ENCODE data around the gene CENPO.
"Not testable (repeated sequence)": the region's sequence is repeated elsewhere in the genome, so short reads cannot be mapped to it uniquely, and the experiment has no call there.

CENPO gene

DNA sequence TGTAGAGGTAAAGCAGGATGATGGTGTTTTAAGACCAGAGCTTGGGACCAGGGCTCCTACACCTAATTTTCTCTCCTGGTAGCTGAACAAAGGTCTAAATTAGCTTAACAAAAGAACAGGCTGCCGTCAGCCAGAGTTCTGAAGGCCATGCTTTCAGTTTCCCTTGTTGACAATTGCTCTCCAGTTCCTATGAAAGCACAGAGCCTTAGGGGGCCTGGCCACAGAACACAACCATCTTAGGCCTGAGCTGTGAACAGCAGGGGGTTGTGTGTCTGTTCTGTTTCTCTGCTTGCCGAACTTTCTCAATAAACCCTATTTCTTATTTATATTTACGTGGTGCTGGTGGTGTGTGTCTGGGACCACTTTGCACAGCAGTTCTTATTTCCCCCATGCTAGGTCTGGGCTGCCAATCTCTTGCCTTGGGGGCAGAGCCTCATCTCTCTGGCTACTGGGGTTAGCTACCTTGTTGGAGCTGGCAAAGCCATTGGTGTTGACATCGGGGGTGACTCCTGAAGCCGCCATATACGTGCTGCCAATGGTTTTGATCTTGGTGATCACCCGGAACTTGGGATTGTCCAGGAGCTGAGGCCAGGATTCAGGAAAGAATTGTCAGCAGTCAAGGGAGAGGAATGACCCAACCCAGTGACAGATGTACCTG lies 29.0 kb downstream of the CENPO start:
- no peak overlapping the region for H3K4me3 ChIP-seq (ENCODE audit: low read depth, low read length)

DNA sequence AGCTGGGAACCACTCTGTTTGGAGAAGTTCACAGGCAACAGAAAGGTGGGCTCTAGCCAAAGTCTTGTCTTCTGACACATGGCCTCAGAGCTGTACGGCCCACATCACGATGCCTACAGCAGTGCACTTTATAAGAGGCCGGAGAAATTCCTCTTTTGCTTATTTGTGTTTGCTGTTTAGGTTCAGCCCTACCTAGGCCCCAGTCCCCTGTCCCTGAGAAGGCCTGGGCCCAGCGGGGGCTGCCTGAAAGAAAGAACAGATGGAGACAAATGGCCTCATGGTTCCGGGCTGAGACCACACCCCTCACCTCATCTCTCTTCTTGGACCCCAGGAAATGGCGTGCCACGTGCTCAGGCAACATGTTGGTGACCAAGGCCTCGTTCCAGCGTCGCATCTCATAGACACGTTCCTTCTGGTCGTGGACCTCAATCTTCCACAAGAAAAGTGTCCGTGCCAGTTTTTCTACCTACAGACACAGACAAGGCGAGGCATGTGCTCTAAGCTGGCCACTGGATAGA lies 30.9 kb downstream of the CENPO start:
- no peak overlapping the region for H3K4me3 ChIP-seq (ENCODE audit: low read depth, low read length)

DNA sequence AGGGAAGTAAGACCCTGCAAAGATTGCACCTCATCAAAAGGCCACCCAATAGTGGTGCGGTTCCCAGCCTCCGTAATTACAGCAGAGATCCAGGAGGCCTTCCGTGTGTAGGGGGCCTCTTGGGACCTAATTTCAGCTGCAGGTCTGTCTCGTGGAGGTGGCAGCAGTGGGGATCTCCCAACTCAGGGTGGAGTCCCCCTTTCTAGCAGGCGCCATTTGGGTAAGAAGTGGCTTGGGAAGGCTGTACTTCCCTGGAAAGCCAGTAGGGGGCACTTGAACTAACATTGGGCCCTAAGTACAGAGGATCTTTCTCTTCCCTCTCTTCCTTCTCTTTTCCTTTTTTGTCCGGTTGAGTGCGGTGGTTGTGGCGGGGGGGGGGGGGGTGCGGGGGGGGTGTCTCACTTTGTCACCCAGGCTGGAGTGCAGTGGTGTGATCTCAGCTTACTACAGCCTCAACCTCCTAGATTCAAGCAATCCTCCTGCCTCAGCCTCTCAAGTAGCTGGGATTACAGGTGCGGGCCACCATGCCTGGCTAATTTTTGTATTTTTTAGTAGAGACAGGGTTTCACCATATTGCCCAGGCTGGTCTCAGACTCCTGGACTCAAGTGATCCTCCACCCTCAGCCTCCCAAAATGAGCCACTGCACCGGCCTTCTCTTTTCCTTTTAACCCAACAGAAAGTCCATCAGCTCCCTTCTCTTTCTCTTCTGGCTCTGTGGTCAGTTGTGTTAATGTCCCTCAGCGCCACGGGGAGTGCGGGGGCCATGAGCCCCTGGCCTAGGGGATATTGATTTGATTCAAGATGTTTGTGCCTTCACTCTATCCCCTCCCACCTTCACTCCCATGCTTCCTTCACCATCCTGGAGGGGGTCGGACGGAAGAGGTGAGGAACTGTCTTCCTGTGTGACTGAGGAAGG lies 32.0 kb downstream of the CENPO start:
- no peak overlapping the region for H3K4me3 ChIP-seq (ENCODE audit: low read depth, low read length)

DNA sequence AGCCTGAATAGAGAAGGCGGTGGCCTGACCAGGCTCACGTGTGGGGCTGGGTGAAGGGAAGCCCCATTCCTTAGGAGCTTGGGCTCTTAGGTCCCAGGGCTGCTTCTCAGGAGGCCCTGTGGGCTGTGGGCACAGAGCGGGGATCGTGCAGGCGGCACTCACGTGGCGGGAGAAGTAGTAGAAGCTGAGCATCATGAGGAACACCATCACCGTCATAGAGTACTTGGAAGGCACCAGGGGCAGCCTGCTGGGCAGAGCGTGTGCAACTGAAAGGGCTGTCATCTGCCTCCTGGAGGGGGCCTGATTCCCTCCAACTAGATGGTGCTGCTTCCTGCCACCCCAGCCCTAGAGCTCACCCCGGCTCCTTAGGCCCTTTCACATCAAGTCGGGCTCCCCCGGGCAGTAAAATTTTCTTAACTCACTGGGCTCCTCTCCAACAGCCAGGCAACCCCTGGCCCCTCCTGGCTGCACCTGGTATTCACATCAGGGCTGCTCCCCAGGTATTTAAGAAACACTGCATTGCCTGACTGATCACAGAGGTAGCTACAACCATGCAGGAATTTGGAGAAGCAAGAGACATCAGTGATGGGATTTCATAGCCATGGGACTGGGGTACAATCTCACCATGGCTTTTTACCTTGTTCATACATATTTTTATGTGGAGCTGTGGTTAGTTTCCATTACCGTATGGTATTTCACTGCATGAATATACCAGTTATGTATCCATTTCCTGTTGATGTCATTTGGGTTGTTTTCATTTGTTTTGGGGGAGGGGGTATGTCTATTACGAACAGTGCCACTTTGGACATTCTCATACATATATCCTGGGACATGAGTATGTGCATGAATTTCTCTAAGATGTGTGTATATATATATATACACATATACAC lies 32.9 kb downstream of the CENPO start:
- no peak overlapping the region for H3K4me3 ChIP-seq (ENCODE audit: low read depth, low read length)

DNA sequence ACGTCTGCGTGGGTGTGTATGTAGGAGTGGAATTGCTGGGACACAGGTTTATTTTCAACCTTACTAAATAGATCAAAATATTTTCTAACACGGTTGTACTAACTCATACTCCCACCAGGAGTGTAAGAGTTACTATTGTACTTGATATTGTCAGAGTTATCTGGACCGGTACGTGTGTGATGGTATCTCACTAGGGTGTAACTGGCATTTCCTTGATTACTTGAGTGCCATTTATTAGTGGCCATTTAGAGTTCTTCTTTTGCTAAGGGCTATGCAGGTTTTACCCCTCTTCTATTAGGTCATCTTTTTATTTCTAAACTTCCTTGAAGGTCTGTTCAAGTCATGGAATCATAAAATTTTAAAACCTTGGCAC lies 33.5 kb downstream of the CENPO start:
- no peak overlapping the region for H3K4me3 ChIP-seq (ENCODE audit: low read depth, low read length)

DNA sequence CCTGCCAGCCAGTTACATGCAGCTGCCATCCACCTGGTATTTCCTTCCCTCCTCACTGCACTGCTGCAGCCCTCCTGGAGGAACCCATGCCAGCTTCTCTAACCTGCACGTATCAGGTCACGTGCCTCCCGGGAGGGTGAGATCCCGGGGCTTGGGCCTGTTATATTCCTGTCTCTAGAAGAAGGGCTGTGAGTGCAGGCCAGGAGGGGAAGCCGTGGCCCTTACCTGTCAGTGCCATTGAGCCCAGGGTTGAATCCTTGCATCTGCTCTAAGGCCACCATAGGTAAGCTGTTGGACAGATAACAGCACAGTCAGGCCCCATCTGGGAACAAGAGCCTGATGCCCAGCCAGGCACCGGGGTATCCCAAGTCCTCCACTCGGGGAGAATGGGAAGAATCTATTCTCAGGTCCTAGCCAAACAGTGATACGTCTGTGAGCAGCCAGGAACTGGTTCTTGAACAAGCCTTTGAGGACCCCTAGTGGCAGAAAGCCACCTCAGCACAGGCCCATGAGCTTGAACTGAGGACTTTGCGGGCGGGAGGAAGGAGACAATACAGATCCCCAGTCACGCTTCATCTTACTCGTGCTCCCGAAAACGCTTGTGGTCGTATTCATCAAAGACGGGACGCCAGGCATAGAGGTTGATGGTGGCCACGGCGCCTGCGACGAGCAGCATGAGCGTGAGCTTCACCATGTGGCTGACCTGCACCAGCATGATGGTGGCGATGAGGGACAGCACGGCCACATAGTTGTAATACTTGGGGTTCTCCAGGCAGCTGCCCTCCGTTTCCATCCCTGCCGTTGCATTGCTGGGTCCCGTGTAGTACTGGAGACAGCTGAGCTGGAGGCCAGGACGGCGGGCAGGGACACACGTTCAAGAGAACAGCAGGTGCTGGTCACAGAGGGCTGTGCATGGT lies 34.4 kb downstream of the CENPO start:
- no peak overlapping the region for H3K4me3 ChIP-seq (ENCODE audit: low read depth, low read length)

DNA sequence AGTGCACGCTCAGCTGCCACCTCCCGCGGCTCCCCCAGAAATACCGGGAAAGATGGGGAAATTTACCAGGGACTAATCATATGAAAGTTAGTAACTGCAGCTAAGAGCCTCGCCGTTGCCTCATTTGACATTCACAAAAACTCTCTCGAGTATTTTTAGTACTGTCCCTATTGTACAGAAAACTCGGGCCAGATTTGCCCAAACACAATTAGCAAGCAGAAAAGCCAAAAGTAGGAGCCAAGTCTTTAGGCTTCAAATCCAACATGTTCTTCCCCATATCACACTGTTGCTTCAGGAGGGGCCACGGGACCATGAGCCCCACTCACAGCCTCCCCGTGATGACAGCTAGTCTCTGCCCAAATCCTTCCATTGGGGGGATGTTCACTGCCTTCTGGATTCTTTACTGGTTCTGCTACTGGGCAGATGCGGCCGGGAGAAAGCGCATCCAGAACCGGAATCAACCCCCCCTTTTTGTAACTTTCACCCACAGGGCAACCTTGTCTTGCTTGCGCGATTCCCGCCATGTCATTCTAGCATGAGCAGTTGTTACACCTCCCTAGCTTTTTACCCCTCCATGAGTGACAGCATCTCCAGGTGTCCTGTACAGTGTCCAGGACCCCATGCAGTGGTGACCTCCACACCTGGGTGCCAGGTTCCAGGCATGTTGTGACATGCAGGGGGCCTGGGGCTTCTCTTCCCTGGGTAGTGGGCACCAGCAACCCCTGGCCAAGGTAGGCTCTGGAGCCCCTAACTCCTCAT lies 35.2 kb downstream of the CENPO start:
- H3K4me3 ChIP-seq (ENCODE audit: low read depth, low read length): no peak overlapping the region

GRCh38 chr2:24830351-24830750 lies 37.1 kb downstream of the CENPO start:
- H3K4me3 ChIP-seq (ENCODE audit: low read depth, low read length): no peak overlapping the region

GRCh38 chr2:24830786-24831185 lies 37.6 kb downstream of the CENPO start:
- no peak overlapping the region for H3K4me3 ChIP-seq (ENCODE audit: low read depth, low read length)

DNA sequence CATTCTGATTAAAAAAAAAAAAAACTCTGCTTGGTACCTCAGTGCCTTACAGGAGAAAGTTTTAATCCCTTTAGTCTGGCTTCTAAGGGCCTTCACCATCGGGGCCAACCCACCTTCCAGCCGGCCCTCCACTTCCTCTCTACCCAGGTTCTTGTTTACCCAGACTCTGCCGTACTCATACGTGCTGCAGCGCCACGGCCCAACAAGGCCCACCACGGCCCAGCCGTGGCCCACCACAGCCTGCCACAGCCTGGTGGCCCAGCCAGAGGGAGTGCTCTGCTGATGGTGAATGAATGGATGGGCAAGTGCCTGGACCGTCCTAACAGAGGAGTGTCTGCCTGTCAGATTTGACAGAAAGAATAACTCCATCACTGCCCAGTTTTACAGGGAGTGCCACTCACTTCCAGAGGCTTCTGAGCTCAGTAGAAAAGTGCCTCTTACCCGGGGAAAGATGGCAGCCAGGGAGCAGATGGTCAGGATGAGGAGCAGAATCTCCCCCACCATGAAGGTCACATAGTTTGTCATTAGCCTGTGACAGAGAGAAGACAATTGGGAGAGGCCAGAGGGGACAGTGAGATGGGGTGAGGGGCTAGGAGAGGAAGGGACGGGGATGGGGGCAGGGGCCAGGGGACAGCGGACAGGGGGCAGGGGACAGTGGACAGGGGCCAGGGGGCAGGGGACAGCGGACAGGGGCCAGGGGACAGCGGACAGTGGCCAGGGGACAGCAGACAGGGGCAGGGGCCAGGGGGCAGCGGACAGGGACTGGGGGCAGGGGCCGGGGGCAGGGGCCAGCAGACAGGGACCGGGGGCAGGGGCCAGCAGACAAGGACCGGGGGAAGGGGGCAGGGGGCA lies 38.2 kb downstream of the CENPO start:
- no peak overlapping the region for H3K4me3 ChIP-seq (ENCODE audit: low read depth, low read length)

- no peak overlapping the region for H3K4me3 ChIP-seq (ENCODE audit: low read depth, low read length)
Measured at GRCh38 chr2:24832073-24832461, 38.8 kb downstream of the CENPO start.

DNA sequence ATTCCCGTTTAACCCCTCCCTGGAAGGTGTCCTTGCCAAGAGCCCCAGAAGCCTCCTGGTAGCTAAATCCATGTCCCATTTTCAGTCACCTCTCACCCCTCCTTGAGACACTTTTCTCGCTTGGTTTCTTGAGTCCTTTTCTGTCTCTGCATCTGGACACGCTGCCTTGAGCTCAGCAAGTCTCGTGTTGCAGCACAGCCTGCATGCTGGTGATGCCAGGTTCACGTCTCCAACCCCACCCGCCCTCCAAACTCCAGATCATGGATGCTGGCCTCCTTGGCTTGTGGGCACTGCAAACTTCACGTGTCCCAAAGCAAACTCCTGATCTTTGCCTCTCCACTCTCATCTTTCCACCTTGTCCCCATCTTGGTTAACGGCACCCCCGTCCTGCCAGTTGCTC lies 39.3 kb downstream of the CENPO start:
- no peak overlapping the region for H3K4me3 ChIP-seq (ENCODE audit: low read depth, low read length)

GRCh38 chr2:24832931-24833701 lies 39.9 kb downstream of the CENPO start:
- no peak overlapping the region for H3K4me3 ChIP-seq (ENCODE audit: low read depth, low read length)

- no peak overlapping the region for H3K4me3 ChIP-seq (ENCODE audit: low read depth, low read length)
Measured at GRCh38 chr2:24833821-24834732, 40.9 kb downstream of the CENPO start.

DNA sequence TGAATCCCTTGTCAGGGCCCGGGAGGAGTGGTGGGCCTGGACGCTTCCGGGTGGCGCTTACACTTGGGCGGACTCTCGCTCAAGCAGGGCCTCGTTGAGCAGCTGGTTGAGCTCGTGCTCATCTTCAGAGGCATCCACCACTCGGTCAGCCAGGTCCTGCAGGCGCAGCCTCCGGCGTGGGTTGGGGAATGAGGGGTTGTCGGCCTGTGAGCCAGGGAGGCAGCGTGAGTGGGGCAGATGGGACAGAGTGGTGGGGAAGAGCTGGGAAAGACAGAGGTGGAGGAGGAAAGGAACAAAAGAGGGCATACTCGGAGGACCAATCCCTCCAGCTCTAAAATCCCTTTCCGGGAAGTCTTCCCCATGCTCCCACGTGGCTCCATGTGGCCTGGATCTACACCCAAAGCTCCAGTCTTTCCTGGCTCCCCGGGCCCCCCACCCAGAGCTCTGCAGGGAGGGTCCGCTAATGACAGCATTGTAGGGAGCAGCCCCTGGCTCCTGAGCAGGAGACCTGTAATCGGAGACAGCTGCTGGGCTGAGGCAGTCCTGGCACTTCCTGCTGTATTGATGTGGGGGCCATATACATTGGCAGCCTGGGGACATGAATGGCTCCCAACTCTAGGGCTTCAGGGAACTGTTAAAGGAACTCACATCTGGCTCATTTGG lies 41.6 kb downstream of the CENPO start:
- H3K4me3 ChIP-seq (ENCODE audit: low read depth, low read length): no peak overlapping the region

GRCh38 chr2:24835411-24835810 lies 42.2 kb downstream of the CENPO start:
- H3K4me3 ChIP-seq (ENCODE audit: low read depth, low read length): not testable (repeated sequence)
